Sciatic nerve (tissue), 2 donors: ENCODE results near the gene LGALS4. TPM values are rescaled to one million over a fixed set of nuclear protein-coding genes. Genes with fewer than 3 reads are reported as not detected.

Experiments used
- ATAC-seq: fragments of 200-7000 bp; cut with Tn5 transposase; one replicate; pipeline ENCODE4 v1.9.1; 2020; ENCODE audit warnings: mild to moderate bottlenecking, moderate library complexity
- DNase-seq: peaks from one replicate; pipeline ENCODE4 v3.0.0-alpha.2; 2020; ENCODE audit warnings: low spot score
- intact Hi-C: fragments of 100-400 bp; cut with DNase I; formaldehyde crosslinking; loops from one replicate; pipeline ENCODE4 v1.14.2; 2022
- total RNA-seq: library from RNA; stranded (reverse); fragmentation: NEBNext Ultra II Directional; extraction: Animal tissue kit (Norgen Biotek cat#: 25700); gene quantifications from one replicate; pipeline ENCODE4 v1.2.1, GENCODE V29; 2021
- donor health status: DM: no; HTN: no; CAD: no.
- donor health status: DM: no; HTN: no; CAD: no.

Gene LGALS4
- total RNA-seq, 1 donor from 2014 or later, result 1.3 TPM

- DNase-seq (no peak), ATAC-seq (no peak)
- intact Hi-C loops, result no loop called here
Measured at GRCh38 chr19:38844093-38844686, 31.4 kb upstream of the LGALS4 start.

- intact Hi-C loops, result no loop called here
- ATAC-seq (no peak), DNase-seq (no peak)
Measured at GRCh38 chr19:38843175-38843758, 30.5 kb upstream of the LGALS4 start.

GRCh38 chr19:38842439-38843174 is 29.9 kb upstream of the LGALS4 start:
- DNase-seq, result no peak
- ATAC-seq, result no peak
- intact Hi-C loops, result no loop called here

- intact Hi-C loops, result no loop called here
- ATAC-seq, result no peak
- DNase-seq, result no peak
Measured at GRCh38 chr19:38841787-38842438, 29.2 kb upstream of the LGALS4 start.

GRCh38 chr19:38841180-38841766 is 28.5 kb upstream of the LGALS4 start:
- ATAC-seq (no peak), DNase-seq (no peak)
- intact Hi-C loops, result no loop called here

GRCh38 chr19:38840583-38840968 is 27.8 kb upstream of the LGALS4 start:
- ATAC-seq (no peak), DNase-seq (no peak)
- intact Hi-C loops, result no loop called here

- intact Hi-C loops, result no loop called here
- DNase-seq (no peak), ATAC-seq (no peak)
Measured at GRCh38 chr19:38839816-38840582, 27.3 kb upstream of the LGALS4 start.

- ATAC-seq, result no peak
- DNase-seq, result no peak
- intact Hi-C loops, result no loop called here
Measured at GRCh38 chr19:38838986-38839761, 26.4 kb upstream of the LGALS4 start.

- ATAC-seq (no peak), DNase-seq (no peak)
- intact Hi-C loops, result no loop called here
Measured at GRCh38 chr19:38838208-38838985, 25.7 kb upstream of the LGALS4 start.

GRCh38 chr19:38837656-38838121 is 24.9 kb upstream of the LGALS4 start:
- no peak for ATAC-seq
- no peak for DNase-seq
- intact Hi-C loops, result no loop called here

GRCh38 chr19:38836983-38837626 is 24.4 kb upstream of the LGALS4 start:
- no peak for ATAC-seq
- intact Hi-C loops, result no loop called here
- no peak for DNase-seq

- intact Hi-C loops, result no loop called here
- no peak for DNase-seq
- ATAC-seq, result no peak
Measured at GRCh38 chr19:38836159-38836982, 23.6 kb upstream of the LGALS4 start.

- intact Hi-C loops, result no loop called here
- ATAC-seq (no peak), DNase-seq (no peak)
Measured at GRCh38 chr19:38834590-38834989, 21.8 kb upstream of the LGALS4 start.

GRCh38 chr19:38834104-38834490 is 21.4 kb upstream of the LGALS4 start:
- DNase-seq, result no peak
- intact Hi-C loops, result no loop called here
- ATAC-seq, result no peak

GRCh38 chr19:38833092-38833425 is 20.3 kb upstream of the LGALS4 start:
- ATAC-seq (no peak), DNase-seq (no peak)
- intact Hi-C loops, result no loop called here

- intact Hi-C loops, result no loop called here
- DNase-seq, result peak; percentile 70
Measured at GRCh38 chr19:38831142-38831605, 18.4 kb upstream of the LGALS4 start.

More at GRCh38 chr19:38831142-38831605, 18.4 kb upstream of the LGALS4 start:
- ATAC-seq, result peak; percentile 63
